ENCODE measurements around the gene ENSA.

- TF ChIP-seq CTCF (IDR thresholded peaks at IDR 0.05) (no peak), POLR2A (IDR thresholded peaks at IDR 0.05) (no peak)
Observed at GRCh38 chr1:150576794-150577556, 52.4 kb downstream of the ENSA start.

Data from testis (tissue), 2 donors.